H1 (cell line): ENCODE data around the gene OGFOD2. TPM values are rescaled to one million over a fixed set of nuclear protein-coding genes. Genes with fewer than 3 reads are reported as not detected.

Experiments
- CTCF ChIA-PET: fragments of 300-600 bp; sonication (Branson Sonifier 250); formaldehyde crosslinking; loops from one replicate; lab custom pipeline; 2021; ENCODE audit not compliant: partially characterized antibody; lab: Charles Lee
- POLR2A ChIA-PET: fragments of 300-600 bp; sonication (Branson Sonifier 250); formaldehyde crosslinking; loops from one replicate; lab custom pipeline; 2021; ENCODE audit warnings: inconsistent platforms; ENCODE audit not compliant: partially characterized antibody; lab: Charles Lee
- DNase-seq, 2 experiments: peaks; one replicate each; pipeline versions ENCODE4 v3.0.0 to v3.0.0-alpha.2; 2010 to 2022; ENCODE audit warnings: low spot score in 2 of 2, low read depth in 1 of 2, mixed read lengths in 1 of 2
- FAIRE-seq: peaks from 2 replicates; lab custom pipeline; 2011; peaks lifted over from hg19 to GRCh38; lab: Jason Lieb, UNC
- H2AFZ ChIP-seq: 2 replicates; pipeline ENCODE4 v1.8.1; 2012; ENCODE audit warnings: low read length, inconsistent platforms
- H2AK5ac ChIP-seq: 2 replicates; pipeline ENCODE4 v1.6.1; 2013; ENCODE audit warnings: low read depth, low read length
- H2BK120ac ChIP-seq: replicated peaks from 2 replicates; pipeline ENCODE3; 2013; ENCODE audit warnings: low read depth, low read length, inconsistent platforms
- H2BK12ac ChIP-seq: 2 replicates; pipeline ENCODE4 v1.6.1; 2013; ENCODE audit warnings: low read depth, low read length
- H2BK15ac ChIP-seq: 2 replicates; pipeline ENCODE4 v1.6.1; 2013; ENCODE audit warnings: low read length
- H2BK20ac ChIP-seq: 2 replicates; pipeline ENCODE4 v1.6.1; 2013; ENCODE audit warnings: low read length
- H2BK5ac ChIP-seq: 2 replicates; pipeline ENCODE4 v1.6.1; 2013; ENCODE audit warnings: low read depth, low read length
- H3K14ac ChIP-seq: 2 replicates; pipeline ENCODE4 v1.6.1; 2013; ENCODE audit warnings: inconsistent platforms; ENCODE audit not compliant: insufficient read length
- H3K18ac ChIP-seq: 2 replicates; pipeline ENCODE4 v1.6.1; 2013; ENCODE audit warnings: low read length; ENCODE audit errors: extremely low read depth
- H3K23ac ChIP-seq: 2 replicates; pipeline ENCODE4 v1.6.1; 2013; ENCODE audit warnings: inconsistent platforms; ENCODE audit not compliant: insufficient read length
- H3K23me2 ChIP-seq: 2 replicates; pipeline ENCODE4 v1.6.1; 2013; ENCODE audit warnings: low read depth, low read length
- H3K27ac ChIP-seq: 2 replicates; pipeline ENCODE4 v1.6.1; 2011; ENCODE audit warnings: low read depth, low read length, inconsistent platforms
- H3K27me3 ChIP-seq, 4 experiments: replicated peaks in 1 of 4; 1 replicate in 1 of 4; 2 replicates in 3 of 4; pipeline versions ENCODE4 v1.6.1 to v1.8.1; 2011 to 2013; ENCODE audit warnings: low read length in 3 of 4, mild to moderate bottlenecking in 3 of 4, inconsistent platforms in 2 of 4, mixed read lengths in 2 of 4, moderate library complexity in 1 of 4; ENCODE audit not compliant: control insufficient read depth in 3 of 4, insufficient read depth in 3 of 4; ENCODE audit errors: extremely low read depth in 1 of 4
- H3K36me3 ChIP-seq, 4 experiments: 2 replicates each; pipeline versions ENCODE4 v1.6.1 to v1.8.1; 2011 to 2013; ENCODE audit warnings: mild to moderate bottlenecking in 4 of 4, low read length in 3 of 4, moderate library complexity in 2 of 4, control low read depth in 1 of 4, inconsistent platforms in 1 of 4; ENCODE audit not compliant: insufficient read depth in 4 of 4, control insufficient read depth in 2 of 4
- H3K4ac ChIP-seq: replicated peaks from 2 replicates; pipeline ENCODE3; 2013; ENCODE audit warnings: low read length, low read depth, mixed read lengths, inconsistent platforms; ENCODE audit not compliant: insufficient read length
- H3K4me1 ChIP-seq, 4 experiments: replicated peaks in 1 of 4; 1 replicate in 1 of 4; 2 replicates in 3 of 4; pipeline versions ENCODE4 v1.6.1 to v1.8.1; 2011 to 2013; ENCODE audit warnings: low read length in 3 of 4, inconsistent platforms in 2 of 4, mixed read lengths in 1 of 4; ENCODE audit not compliant: insufficient read depth in 4 of 4, control insufficient read depth in 3 of 4
- H3K4me2 ChIP-seq, 2 experiments: 2 replicates each; pipeline versions ENCODE4 v1.6.1 to v1.8.1; 2011 to 2013; ENCODE audit warnings: low read depth in 2 of 2, low read length in 2 of 2, control low read depth in 1 of 2, inconsistent platforms in 1 of 2, mild to moderate bottlenecking in 1 of 2; ENCODE audit not compliant: insufficient read depth in 1 of 2
- H3K4me3 ChIP-seq, 4 experiments: fragments of 200-600, 300-600 bp in 1 of 4; sonication (generic), shearing (Covaris generic), sonication (Bioruptor Twin) in 1 of 4; 2 replicates each; pipeline versions ENCODE4 v1.5.1 to v1.8.1; 2011 to 2016; ENCODE audit warnings: low read length in 4 of 4, low read depth in 3 of 4, control low read depth in 2 of 4, inconsistent platforms in 2 of 4, mild to moderate bottlenecking in 2 of 4, mixed read lengths in 1 of 4, moderate library complexity in 1 of 4; ENCODE audit not compliant: insufficient read depth in 2 of 4; ENCODE audit errors: extremely low read depth in 1 of 4
- H3K56ac ChIP-seq: replicated peaks from 2 replicates; pipeline ENCODE3; 2013; ENCODE audit warnings: low read depth, mild to moderate bottlenecking, mixed read lengths, low read length, inconsistent platforms; ENCODE audit not compliant: insufficient read length
- H3K79me1 ChIP-seq: 2 replicates; pipeline ENCODE4 v1.6.1; 2013; ENCODE audit warnings: low read depth, low read length, control low read depth
- H3K79me2 ChIP-seq, 2 experiments: 2 replicates each; pipeline versions ENCODE4 v1.6.1 to v1.8.1; 2012 to 2013; ENCODE audit warnings: low read length in 2 of 2, mild to moderate bottlenecking in 2 of 2, inconsistent platforms in 1 of 2; ENCODE audit not compliant: insufficient read depth in 2 of 2, control insufficient read depth in 1 of 2
- H3K9ac ChIP-seq, 4 experiments: replicated peaks in 1 of 4; 1 replicate in 1 of 4; 2 replicates in 3 of 4; pipeline versions ENCODE4 v1.6.1 to v1.8.1; 2011 to 2013; ENCODE audit warnings: low read depth in 3 of 4, low read length in 3 of 4, control low read depth in 2 of 4, mild to moderate bottlenecking in 2 of 4, moderate library complexity in 2 of 4, inconsistent platforms in 1 of 4; ENCODE audit errors: extremely low read depth in 1 of 4
- H3K9me3 ChIP-seq, 2 experiments: 2 replicates each; pipeline versions ENCODE4 v1.6.1 to v1.8.1; 2012 to 2013; ENCODE audit warnings: mild to moderate bottlenecking in 2 of 2, moderate library complexity in 2 of 2, control low read depth in 1 of 2, inconsistent platforms in 1 of 2, low read depth in 1 of 2, low read length in 1 of 2, mixed read lengths in 1 of 2; ENCODE audit not compliant: insufficient read depth in 2 of 2
- H4K20me1 ChIP-seq, 2 experiments: replicated peaks in 1 of 2; 2 replicates each; pipeline versions ENCODE3 to v1.8.1; 2011 to 2013; ENCODE audit warnings: inconsistent platforms in 2 of 2, low read length in 2 of 2, mild to moderate bottlenecking in 1 of 2; ENCODE audit not compliant: insufficient read depth in 2 of 2, control insufficient read depth in 1 of 2
- H4K5ac ChIP-seq: 2 replicates; pipeline ENCODE4 v1.6.1; 2013; ENCODE audit warnings: low read length, low read depth, mixed read lengths, inconsistent platforms; ENCODE audit not compliant: insufficient read length
- H4K8ac ChIP-seq: 2 replicates; pipeline ENCODE4 v1.8.0; 2013; ENCODE audit warnings: mild to moderate bottlenecking, moderate library complexity, low read length, inconsistent platforms; ENCODE audit not compliant: insufficient read depth; ENCODE audit errors: extremely low read depth
- H4K91ac ChIP-seq: replicated peaks from 2 replicates; pipeline ENCODE3; 2013; ENCODE audit warnings: low read length, mixed read lengths, inconsistent platforms; ENCODE audit not compliant: insufficient read length
- ATF3 ChIP-seq: IDR thresholded peaks from 2 replicates; pipeline ENCODE4 v1.6.1; 2011; ENCODE audit warnings: low read depth, mild to moderate bottlenecking, low read length; ENCODE audit not compliant: insufficient read depth
- GABPA ChIP-seq: IDR thresholded peaks from 2 replicates; pipeline ENCODE4 v1.6.1; 2011; ENCODE audit warnings: mild to moderate bottlenecking, low read length, moderate library complexity, borderline replicate concordance; ENCODE audit not compliant: insufficient read depth
- KDM1A ChIP-seq: fragments of 200-600, 300-600 bp; sonication (generic); IDR thresholded peaks from 2 replicates; pipeline ENCODE4 v1.7.1; 2016; ENCODE audit warnings: mild to moderate bottlenecking, low read length, borderline replicate concordance
- SRF ChIP-seq: IDR thresholded peaks from 2 replicates; pipeline ENCODE4 v1.6.1; 2011; ENCODE audit warnings: mild to moderate bottlenecking, low read depth, low read length, moderate library complexity
- TEAD4 ChIP-seq: IDR thresholded peaks from 2 replicates; pipeline ENCODE4 v1.6.1; 2012; ENCODE audit warnings: low read depth, low read length, inconsistent platforms, mixed read lengths
- WGBS, 2 experiments: shearing (Covaris generic) in 1 of 2; methylation state at CpG; one replicate each; pipeline versions ENCODE4 v1.1.6 to v1.1.7; 2013 to 2015; ENCODE audit warnings: low lambda C conversion rate in 2 of 2, mixed read lengths in 2 of 2, inconsistent platforms in 1 of 2, low coverage in 1 of 2, missing lambda C conversion rate in 1 of 2; ENCODE audit not compliant: insufficient replicate concordance in 2 of 2, insufficient coverage in 1 of 2, insufficient read length in 1 of 2; ENCODE audit errors: extremely low coverage in 1 of 2, missing lambda C conversion rate in 1 of 2; 5-methylcytosine and 5-hydroxymethylcytosine counted together
- polyA plus RNA-seq, 7 experiments: library from polyadenylated mRNA; depleted of rRNA in 3 of 7; stranded (reverse) in 5 of 7; unstranded in 2 of 7; fragments of >200 nt in 5 of 7; fragments of 200-250 nt in 2 of 7; gene quantifications; 1 replicate in 5 of 7; 2 replicates in 1 of 7; 4 replicates in 1 of 7; pipeline versions ENCODE4 v1.2.1 to v1.2.3, GENCODE V29; 2011 to 2013; ENCODE audit warnings: missing spikeins in 2 of 7, mixed read lengths in 2 of 7
- total RNA-seq: library from RNA; stranded (reverse); fragmentation: NEBNext Ultra II Directional; extraction: Animal tissue kit (Norgen Biotek cat#: 25700); gene quantifications from 2 replicates; pipeline ENCODE4 v1.2.1, GENCODE V29; 2021

OGFOD2 gene
- total and polyA plus RNA-seq, 2 of the 8 experiments (the other 6 are each of a cell fraction or from before 2014, with no cell fraction given) = 17.3 to 20.3 TPM

- Histone ChIP-seq H3K79me1 (no peaks in the 10 kb centered on the region), H3K9me3 (no peaks in the 10 kb centered on the region), H2AFZ (no peak overlapping the region), H4K8ac (no peak overlapping the region; the same call in 1 of the 2 replicates), H3K4me2 (no peak overlapping the region), H3K9ac (no peak overlapping the region), H3K27ac (no peak overlapping the region), H3K56ac (no peak overlapping the region), H2BK20ac (no peak overlapping the region), H2AK5ac (no peak overlapping the region), H3K27me3 (no peaks in the 10 kb centered on the region), H2BK12ac (no peak overlapping the region), H2BK120ac (no peak overlapping the region), H2BK5ac (no peak overlapping the region), H4K20me1 (peaks cover 0 to 3% of the 10 kb centered on the region in 2 experiments), H3K23ac (no peak overlapping the region), H3K18ac (no peak overlapping the region), H3K4ac (no peak overlapping the region), H3K14ac (no peak overlapping the region), H3K4me1 (peaks cover 0 to 7% (median 1%) of the 10 kb centered on the region in 4 experiments; a peak in 2 of 7 replicates), H3K4me3 (no peak overlapping the region), H2BK15ac (no peak overlapping the region), H3K36me3 (no peaks in the 10 kb centered on the region), H4K91ac (peak overlapping the region; percentile 14), H3K79me2 (no peaks in the 10 kb centered on the region), H4K5ac (no peak overlapping the region), H3K23me2 (no peaks in the 10 kb centered on the region)
- FAIRE-seq (no peak), DNase-seq (no peak)
- WGBS, 2 experiments = 86% methylated on average over 9 of the region's 9 CpGs; no CpG with 5 or more reads in 1 of the 2 experiments
- ChIA-PET CTCF (interaction anchor here (0.7 to 1.6 kb wide), 9 partner anchors 10 to 212 kb away, joined by 3 to 5 read pairs (median 3); no protein-coding TSS in a partner anchor), POLR2A (interaction anchor here (0.6 to 1.5 kb wide), 3 partner anchors 13 to 60 kb away, joined by 3 read pairs; partner anchors contain the start of gene ABCB9)
- no peak for TF ChIP-seq KDM1A
- TF ChIP-seq SRF = peak; percentile 80
- TF ChIP-seq GABPA = no peak
- TF ChIP-seq ATF3 = no peak
- peak; percentile 69; the same call in 1 of the 2 replicates for TF ChIP-seq TEAD4
Observed at GRCh38 chr12:123026094-123026853, 51.2 kb downstream of the OGFOD2 start.
